Thyroid gland (tissue), 4 donors: Measurements from ENCODE around the gene PROC. TPM values are rescaled to one million over a fixed set of nuclear protein-coding genes. Genes with fewer than 3 reads are reported as not detected.
"Not testable (repeated sequence)": the region's sequence is repeated elsewhere in the genome, so short reads cannot be mapped to it uniquely, and the experiment has no call there.

Experiments used
- DNase-seq, 2 donors: peaks; one replicate each; pipeline ENCODE4 v3.0.0-alpha.2; 2019
- H3K27ac ChIP-seq, 3 donors: fragments of 200-600 bp; sonication (generic); 1 replicate in 2 of 3; 2 replicates in 1 of 3; pipeline ENCODE4 v1.5.1; 2016 to 2019; ENCODE audit warnings: mild to moderate bottlenecking in 1 of 3, moderate library complexity in 1 of 3
- H3K27me3 ChIP-seq: fragments of 200-600 bp; sonication (generic); one replicate; pipeline ENCODE4 v1.5.1; 2019
- H3K36me3 ChIP-seq, 2 donors: fragments of 200-600 bp; sonication (generic); one replicate each; pipeline ENCODE4 v1.5.1; 2016 to 2019
- H3K4me1 ChIP-seq, 2 donors: fragments of 200-600 bp; sonication (generic); one replicate each; pipeline ENCODE4 v1.5.1; 2017 to 2019
- H3K4me3 ChIP-seq, 3 donors: fragments of 200-600 bp; sonication (generic); replicated peaks in 1 of 3; 1 replicate in 2 of 3; 2 replicates in 1 of 3; pipeline ENCODE4 v1.5.1; 2016; ENCODE audit warnings: mild to moderate bottlenecking in 1 of 3
- H3K9me3 ChIP-seq: fragments of 200-600 bp; sonication (generic); one replicate; pipeline ENCODE4 v1.5.1; 2017
- POLR2A ChIP-seq, 2 donors: fragments of 450-650 bp; IDR thresholded peaks; one replicate each; pipeline ENCODE4 v1.6.1; 2017; ENCODE audit warnings: antibody characterized with exemption in 2 of 2, mild to moderate bottlenecking in 2 of 2, moderate library complexity in 1 of 2
- WGBS, 2 donors: methylation state at CpG; one replicate each; pipeline ENCODE4 v1.1.5; 2017; 5-methylcytosine and 5-hydroxymethylcytosine counted together
- intact Hi-C: fragments of 100-400 bp; cut with DNase I; formaldehyde crosslinking; loops from one replicate; pipeline ENCODE4 v1.15.1; 2023
- total RNA-seq, 4 donors: library from RNA; depleted of rRNA; stranded (reverse); fragments of >200 nt; gene quantifications; one replicate each; pipeline ENCODE4 v1.2.3, GENCODE V29; 2016
- TF ChIP-seq, protein P1 (sequence below), 6 experiments: fragments of 200-600 bp in 3 of 6; fragments of 450-650 bp in 3 of 6; sonication (generic) in 3 of 6; IDR thresholded peaks; one replicate each; pipeline ENCODE4 v1.5.1; 2016 to 2019; ENCODE audit warnings: antibody characterized with exemption in 6 of 6, mild to moderate bottlenecking in 2 of 6, inconsistent platforms in 1 of 6, moderate library complexity in 1 of 6

PROC gene
- total RNA-seq, 4 donors from 2014 or later: not detected

DNA sequence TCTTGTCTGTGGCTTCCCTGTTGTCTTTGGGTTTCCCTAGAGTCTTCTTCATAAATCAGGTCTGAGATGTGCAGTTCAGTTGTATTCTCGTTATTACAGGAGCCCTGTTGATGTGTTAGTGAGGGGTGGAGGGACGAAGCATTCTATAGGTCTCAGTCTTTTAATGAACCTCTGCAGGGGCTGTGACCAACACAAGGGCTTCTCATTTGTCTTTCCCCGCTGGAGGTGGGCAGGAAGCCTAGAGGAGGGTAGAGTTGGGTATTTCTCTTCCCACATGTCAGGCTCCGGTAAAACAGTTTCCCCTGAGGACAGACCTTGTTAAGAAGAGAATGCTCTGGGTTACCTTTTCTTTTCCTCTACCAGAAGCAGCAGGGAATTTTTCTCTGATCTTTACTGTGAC, 31.2 kb downstream of the PROC start:
- intact Hi-C loops: no loop called here
- no peak overlapping the region for H3K4me3 ChIP-seq
- no peaks in the 10 kb centered on the region for H3K36me3 ChIP-seq
- H3K27me3 ChIP-seq: no peaks in the 10 kb centered on the region
- no peak for TF ChIP-seq POLR2A (IDR thresholded peaks at IDR 0.05)
- TF ChIP-seq, protein P1, sequence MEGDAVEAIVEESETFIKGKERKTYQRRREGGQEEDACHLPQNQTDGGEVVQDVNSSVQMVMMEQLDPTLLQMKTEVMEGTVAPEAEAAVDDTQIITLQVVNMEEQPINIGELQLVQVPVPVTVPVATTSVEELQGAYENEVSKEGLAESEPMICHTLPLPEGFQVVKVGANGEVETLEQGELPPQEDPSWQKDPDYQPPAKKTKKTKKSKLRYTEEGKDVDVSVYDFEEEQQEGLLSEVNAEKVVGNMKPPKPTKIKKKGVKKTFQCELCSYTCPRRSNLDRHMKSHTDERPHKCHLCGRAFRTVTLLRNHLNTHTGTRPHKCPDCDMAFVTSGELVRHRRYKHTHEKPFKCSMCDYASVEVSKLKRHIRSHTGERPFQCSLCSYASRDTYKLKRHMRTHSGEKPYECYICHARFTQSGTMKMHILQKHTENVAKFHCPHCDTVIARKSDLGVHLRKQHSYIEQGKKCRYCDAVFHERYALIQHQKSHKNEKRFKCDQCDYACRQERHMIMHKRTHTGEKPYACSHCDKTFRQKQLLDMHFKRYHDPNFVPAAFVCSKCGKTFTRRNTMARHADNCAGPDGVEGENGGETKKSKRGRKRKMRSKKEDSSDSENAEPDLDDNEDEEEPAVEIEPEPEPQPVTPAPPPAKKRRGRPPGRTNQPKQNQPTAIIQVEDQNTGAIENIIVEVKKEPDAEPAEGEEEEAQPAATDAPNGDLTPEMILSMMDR (IDR thresholded peaks at IDR 0.05): no peak
- WGBS, 2 donors: 83% methylated on average over 4 of the region's 4 CpGs
- no peak for DNase-seq
- no peaks in the 10 kb centered on the region for H3K4me1 ChIP-seq
- no peak overlapping the region for H3K27ac ChIP-seq
- no peaks in the 10 kb centered on the region for H3K9me3 ChIP-seq

DNA sequence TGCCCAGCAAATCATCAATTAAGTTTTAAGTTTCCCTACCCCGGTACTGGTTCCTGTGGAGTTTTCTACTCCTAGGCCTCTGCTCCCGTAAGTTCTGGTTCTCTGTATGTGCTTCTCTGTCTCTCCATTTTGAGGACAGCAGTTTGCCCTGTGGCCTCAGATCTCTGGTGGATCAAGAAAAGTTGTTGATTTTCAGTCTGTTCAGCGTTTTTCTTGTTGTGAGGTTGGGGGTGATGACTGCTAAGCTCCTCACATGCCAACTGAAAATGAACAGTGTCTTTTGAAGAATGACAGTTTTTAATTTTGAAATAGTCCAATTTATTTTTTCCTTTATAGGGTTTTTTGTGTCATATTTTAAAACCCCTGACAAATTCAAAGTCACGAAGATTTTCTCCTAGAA, 31.7 kb downstream of the PROC start:
- 82 to 84% methylated on average over 4 of the region's 4 CpGs for WGBS, 2 donors
- no peak for TF ChIP-seq POLR2A (IDR thresholded peaks at IDR 0.05)
- TF ChIP-seq, protein P1 (IDR thresholded peaks at IDR 0.05): no peak
- Histone ChIP-seq H3K4me1 (no peaks in the 10 kb centered on the region), H3K9me3 (no peaks in the 10 kb centered on the region), H3K27me3 (no peaks in the 10 kb centered on the region), H3K27ac (no peak overlapping the region), H3K36me3 (no peaks in the 10 kb centered on the region), H3K4me3 (no peak overlapping the region)
- intact Hi-C loops: no loop called here
- DNase-seq: no peak

DNA sequence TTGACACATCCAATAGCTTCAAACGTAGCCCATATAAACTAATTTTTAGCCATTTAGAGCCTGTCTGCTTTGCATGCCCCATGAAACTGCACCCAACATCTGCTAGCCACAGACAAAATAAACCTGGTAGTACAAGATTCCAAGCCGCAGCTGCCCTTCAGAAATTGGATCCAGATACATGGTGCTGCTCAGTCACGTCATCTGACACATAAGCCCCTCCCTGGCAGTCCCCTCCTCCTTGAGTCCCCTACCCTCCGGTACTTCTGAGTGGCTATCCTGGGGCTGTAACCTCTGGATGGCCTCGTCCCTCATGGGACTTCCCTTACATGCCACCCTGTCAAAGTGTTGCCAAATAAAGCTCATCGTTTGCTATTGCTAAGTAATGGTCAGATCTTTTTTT, 33.8 kb downstream of the PROC start:
- H3K4me1 ChIP-seq: no peaks in the 10 kb centered on the region
- no peaks in the 10 kb centered on the region for H3K36me3 ChIP-seq
- TF ChIP-seq, protein P1 (IDR thresholded peaks at IDR 0.05): no peak
- TF ChIP-seq POLR2A (IDR thresholded peaks at IDR 0.05): no peak
- DNase-seq: no peak
- WGBS, 2 donors: 93 to 94% methylated on average over 6 of the region's 6 CpGs
- H3K9me3 ChIP-seq: no peaks in the 10 kb centered on the region
- H3K4me3 ChIP-seq: no peak overlapping the region
- no peak overlapping the region for H3K27ac ChIP-seq
- intact Hi-C loops: no loop called here
- no peaks in the 10 kb centered on the region for H3K27me3 ChIP-seq

DNA sequence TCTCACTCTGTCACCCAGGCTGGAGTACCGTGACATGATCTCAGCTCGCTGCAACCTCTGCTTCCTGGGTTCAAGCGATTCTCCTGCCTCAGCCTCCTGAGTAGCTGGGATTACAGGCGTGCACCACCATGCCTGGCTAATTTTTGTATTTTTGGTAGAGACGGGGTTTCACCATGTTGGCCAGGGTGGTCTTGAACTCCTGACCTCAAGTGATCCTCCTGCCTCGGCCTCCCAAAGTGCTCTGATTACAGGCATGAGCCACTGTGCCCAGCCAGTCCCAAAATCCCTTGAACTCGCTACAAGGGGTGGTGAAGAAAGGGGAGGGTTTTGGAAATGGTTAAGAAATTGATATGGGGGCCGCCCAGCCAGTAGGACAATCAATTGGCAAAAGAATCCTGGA, 34.2 kb downstream of the PROC start:
- intact Hi-C loops, H3K9me3 ChIP-seq, DNase-seq, H3K4me3 ChIP-seq, H3K27ac ChIP-seq, H3K36me3 ChIP-seq, H3K27me3 ChIP-seq, H3K4me1 ChIP-seq: not testable (repeated sequence)
- WGBS, 2 donors: 92 to 97% methylated on average over 8 of the region's 8 CpGs

DNA sequence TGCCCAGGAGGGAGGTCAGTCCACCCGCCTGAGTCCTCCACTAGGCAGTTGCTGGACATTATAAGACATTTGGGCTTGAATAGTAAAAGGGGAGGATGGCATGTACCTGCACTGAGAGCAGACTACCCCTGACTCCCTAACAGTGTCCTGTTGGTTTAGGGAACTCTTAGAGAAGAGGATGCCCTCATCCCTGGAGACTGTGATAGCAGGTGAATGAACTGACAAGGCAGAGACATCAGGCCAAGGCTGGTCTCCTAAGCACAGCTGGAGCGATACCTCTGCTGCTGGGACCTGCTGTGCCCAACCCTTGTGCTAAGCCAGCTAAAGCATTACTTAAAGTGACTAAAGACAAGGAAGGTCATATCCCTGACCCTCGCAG, 34.8 kb downstream of the PROC start:
- Histone ChIP-seq H3K27me3 (no peaks in the 10 kb centered on the region), H3K9me3 (no peaks in the 10 kb centered on the region), H3K4me3 (no peak overlapping the region), H3K27ac (no peak overlapping the region), H3K36me3 (no peaks in the 10 kb centered on the region), H3K4me1 (no peaks in the 10 kb centered on the region)
- DNase-seq: no peak
- 100% methylated on average over 3 of the region's 3 CpGs for WGBS, 2 donors
- no peak for TF ChIP-seq POLR2A (IDR thresholded peaks at IDR 0.05)
- TF ChIP-seq, protein P1 (IDR thresholded peaks at IDR 0.05): no peak
- intact Hi-C loops: no loop called here
